H9 (cell line): ENCODE measurements around the gene TMOD3. TPM values are rescaled to one million over a fixed set of nuclear protein-coding genes. Genes with fewer than 3 reads are reported as not detected.

Experiments used
- DNase-seq: peaks from one replicate; pipeline ENCODE4 v3.0.0-alpha.2; 2017
- H2AFZ ChIP-seq: one replicate; pipeline ENCODE4 v1.6.1; 2013; ENCODE audit warnings: mild to moderate bottlenecking, low read length, control low read depth, moderate library complexity
- H2AK5ac ChIP-seq: 2 replicates; pipeline ENCODE4 v1.6.1; 2013; ENCODE audit warnings: low read length, control low read depth, mixed read lengths; ENCODE audit not compliant: insufficient read length
- H2BK120ac ChIP-seq: one replicate; pipeline ENCODE4 v1.6.1; 2013; ENCODE audit warnings: low read depth, mild to moderate bottlenecking, low read length, control low read depth, inconsistent platforms; ENCODE audit not compliant: poor library complexity, severe bottlenecking
- H2BK12ac ChIP-seq: 2 replicates; pipeline ENCODE4 v1.6.1; 2013; ENCODE audit warnings: low read length, control low read depth, mixed read lengths, low read depth; ENCODE audit not compliant: insufficient read length
- H2BK15ac ChIP-seq: 2 replicates; pipeline ENCODE4 v1.6.1; 2013; ENCODE audit warnings: low read depth, low read length, control low read depth
- H2BK20ac ChIP-seq: one replicate; pipeline ENCODE4 v1.6.1; 2013; ENCODE audit warnings: low read depth, mild to moderate bottlenecking, low read length, control low read depth, inconsistent platforms; ENCODE audit not compliant: poor library complexity, severe bottlenecking
- H2BK5ac ChIP-seq: 2 replicates; pipeline ENCODE4 v1.6.1; 2013; ENCODE audit warnings: low read length, control low read depth, mixed read lengths; ENCODE audit not compliant: insufficient read length
- H3K14ac ChIP-seq: 2 replicates; pipeline ENCODE4 v1.6.1; 2013; ENCODE audit warnings: low read length, control low read depth; ENCODE audit not compliant: insufficient read depth
- H3K18ac ChIP-seq: 2 replicates; pipeline ENCODE4 v1.6.1; 2013; ENCODE audit warnings: low read depth, mild to moderate bottlenecking, mixed read lengths, low read length, control low read depth; ENCODE audit not compliant: insufficient read length
- H3K23ac ChIP-seq: 2 replicates; pipeline ENCODE4 v1.6.1; 2013; ENCODE audit warnings: low read length, control low read depth, mixed read lengths, low read depth; ENCODE audit not compliant: insufficient read length
- H3K23me2 ChIP-seq: 2 replicates; pipeline ENCODE4 v1.6.1; 2013; ENCODE audit warnings: low read depth, mild to moderate bottlenecking, mixed read lengths, low read length, control low read depth; ENCODE audit not compliant: insufficient read length, poor library complexity, severe bottlenecking
- H3K27ac ChIP-seq: 2 replicates; pipeline ENCODE4 v1.5.1; 2013; ENCODE audit warnings: low read length, control low read depth, mixed read lengths, low read depth; ENCODE audit not compliant: insufficient read length
- H3K27me3 ChIP-seq: 2 replicates; pipeline ENCODE4 v1.6.1; 2013; ENCODE audit warnings: low read length, control low read depth, inconsistent platforms; ENCODE audit not compliant: insufficient read depth
- H3K4ac ChIP-seq: 2 replicates; pipeline ENCODE4 v1.6.1; 2013; ENCODE audit warnings: low read depth, mild to moderate bottlenecking, control low read depth, inconsistent platforms, low read length, moderate library complexity
- H3K4me1 ChIP-seq: 2 replicates; pipeline ENCODE4 v1.6.1; 2013; ENCODE audit warnings: low read length, control low read depth, inconsistent platforms; ENCODE audit not compliant: insufficient read depth
- H3K4me2 ChIP-seq: 2 replicates; pipeline ENCODE4 v1.6.1; 2013; ENCODE audit warnings: low read length, control low read depth, mixed read lengths; ENCODE audit not compliant: insufficient read length, insufficient read depth
- H3K56ac ChIP-seq: 2 replicates; pipeline ENCODE4 v1.6.1; 2013; ENCODE audit warnings: low read depth, mild to moderate bottlenecking, mixed read lengths, low read length, control low read depth; ENCODE audit not compliant: insufficient read length
- H3K79me1 ChIP-seq: 2 replicates; pipeline ENCODE4 v1.6.1; 2013; ENCODE audit warnings: low read depth, mild to moderate bottlenecking, moderate library complexity, low read length, control low read depth, inconsistent platforms; ENCODE audit not compliant: insufficient read depth, poor library complexity, severe bottlenecking
- H3K79me2 ChIP-seq: 2 replicates; pipeline ENCODE4 v1.6.1; 2013; ENCODE audit warnings: low read length, control low read depth, inconsistent platforms; ENCODE audit not compliant: insufficient read depth
- H3K9ac ChIP-seq: 2 replicates; pipeline ENCODE4 v1.6.1; 2013; ENCODE audit warnings: low read length, control low read depth, mixed read lengths; ENCODE audit not compliant: insufficient read length; ENCODE audit errors: extremely low read depth
- H3K9me3 ChIP-seq: one replicate; pipeline ENCODE4 v1.6.1; 2013; ENCODE audit warnings: low read depth, low read length, inconsistent platforms; ENCODE audit not compliant: control insufficient read depth
- H3T11ph ChIP-seq: one replicate; pipeline ENCODE4 v1.6.1; 2013; ENCODE audit warnings: mild to moderate bottlenecking, low read length, control low read depth, inconsistent platforms
- H4K20me1 ChIP-seq: one replicate; pipeline ENCODE4 v1.6.1; 2013; ENCODE audit not compliant: control insufficient read depth, insufficient read length, insufficient read depth
- H4K5ac ChIP-seq: 2 replicates; pipeline ENCODE4 v1.6.1; 2013; ENCODE audit warnings: low read depth, mild to moderate bottlenecking, mixed read lengths, low read length, control low read depth; ENCODE audit not compliant: insufficient read length
- H4K8ac ChIP-seq: replicated peaks from 2 replicates; pipeline ENCODE4 v1.6.1; 2013; ENCODE audit warnings: low read length, control low read depth, mixed read lengths, low read depth; ENCODE audit not compliant: insufficient read length
- H4K91ac ChIP-seq: 2 replicates; pipeline ENCODE4 v1.6.1; 2013; ENCODE audit warnings: low read depth, mild to moderate bottlenecking, moderate library complexity, mixed read lengths, low read length, control low read depth; ENCODE audit not compliant: insufficient read length
- H3K27ac Mint-ChIP-seq, 3 experiments: 2 replicates in 2 of 3; 3 replicates in 1 of 3; pipeline ENCODE4 v1.8.0; 2020 to 2021; ENCODE audit warnings: mixed read lengths in 3 of 3, mild to moderate bottlenecking in 1 of 3, moderate library complexity in 1 of 3
- H3K27me3 Mint-ChIP-seq: 2 replicates; pipeline ENCODE4 v1.8.0; 2021; ENCODE audit warnings: low read depth, mild to moderate bottlenecking, moderate library complexity, mixed read lengths
- H3K36me3 Mint-ChIP-seq, 3 experiments: 2 replicates in 2 of 3; 3 replicates in 1 of 3; pipeline ENCODE4 v1.8.0; 2020 to 2021; ENCODE audit warnings: low read depth in 3 of 3, mixed read lengths in 3 of 3; ENCODE audit not compliant: insufficient read depth in 1 of 3
- H3K4me1 Mint-ChIP-seq, 2 experiments: 2 replicates each; pipeline ENCODE4 v1.8.0; 2020; ENCODE audit warnings: mixed read lengths in 2 of 2
- H3K4me3 Mint-ChIP-seq, 2 experiments: 2 replicates in 1 of 2; 3 replicates in 1 of 2; pipeline ENCODE4 v1.8.0; 2020 to 2021; ENCODE audit warnings: mild to moderate bottlenecking in 2 of 2, mixed read lengths in 2 of 2, moderate library complexity in 1 of 2
- H3K9me3 Mint-ChIP-seq, 2 experiments: 2 replicates in 1 of 2; 3 replicates in 1 of 2; pipeline ENCODE4 v1.8.0; 2020; ENCODE audit warnings: mild to moderate bottlenecking in 2 of 2, mixed read lengths in 2 of 2, moderate library complexity in 1 of 2
- WGBS: extraction: QIAGEN DNeasy Blood & Tissue Kit; methylation state at CpG from one replicate; pipeline ENCODE4 v1.1.7; 2013; ENCODE audit warnings: missing lambda C conversion rate, low lambda C conversion rate, mixed read lengths; ENCODE audit not compliant: insufficient read length; ENCODE audit errors: extremely low coverage; 5-methylcytosine and 5-hydroxymethylcytosine counted together
- total RNA-seq: library from RNA; stranded (reverse); gene quantifications from 2 replicates; pipeline ENCODE4 v1.2.1, GENCODE V29; 2021
- TF ChIP-seq, protein P1 (sequence below): fragments of 200-600 bp; sonication (generic); conservative IDR thresholded peaks from 3 replicates; pipeline ENCODE4 v1.8.0; 2021; ENCODE audit warnings: antibody characterized with exemption, mild to moderate bottlenecking

TMOD3 gene
- total RNA-seq, 1 experiment from 2014 or later: 24.7 TPM

GRCh38 chr15:51876169-51876568 lies 46.7 kb downstream of the TMOD3 start:
- Histone ChIP-seq H2BK15ac (no peak overlapping the region), H3K56ac (no peak overlapping the region), H3K9me3 (no peaks in the 10 kb centered on the region), H3K4ac (no peak overlapping the region), H3K14ac (no peak overlapping the region), H3K79me2 (no peaks in the 10 kb centered on the region), H3K27ac (no peak overlapping the region), H2BK12ac (no peak overlapping the region), H3K4me1 (0 out of 2 replicates have a peak, but pooled peaks cover 3% of the 10 kb centered on the region), H3K23me2 (no peaks in the 10 kb centered on the region), H3K18ac (no peak overlapping the region), H3T11ph (no peak overlapping the region), H4K20me1 (no peaks in the 10 kb centered on the region), H3K27me3 (no peaks in the 10 kb centered on the region), H4K91ac (no peak overlapping the region), H2BK5ac (no peak overlapping the region), H2AFZ (no peak overlapping the region), H3K79me1 (no peaks in the 10 kb centered on the region), H3K23ac (no peak overlapping the region), H2AK5ac (no peak overlapping the region), H2BK120ac (no peak overlapping the region), H3K9ac (no peak overlapping the region), H4K5ac (no peak overlapping the region), H4K8ac (no peak overlapping the region), H3K4me2 (no peak overlapping the region), H2BK20ac (no peak overlapping the region)
- Mint-ChIP-seq H3K27me3 (no peaks in the 10 kb centered on the region), H3K9me3 (no peaks in the 10 kb centered on the region), H3K36me3 (peaks cover 6 to 13% (median 9%) of the 10 kb centered on the region in 3 experiments), H3K27ac (no peak overlapping the region), H3K4me3 (no peak overlapping the region), H3K4me1 (peaks cover 10 to 11% of the 10 kb centered on the region in 2 experiments)
- WGBS: no CpG with 5 or more reads among the region's 5 CpGs
- TF ChIP-seq, protein P1, sequence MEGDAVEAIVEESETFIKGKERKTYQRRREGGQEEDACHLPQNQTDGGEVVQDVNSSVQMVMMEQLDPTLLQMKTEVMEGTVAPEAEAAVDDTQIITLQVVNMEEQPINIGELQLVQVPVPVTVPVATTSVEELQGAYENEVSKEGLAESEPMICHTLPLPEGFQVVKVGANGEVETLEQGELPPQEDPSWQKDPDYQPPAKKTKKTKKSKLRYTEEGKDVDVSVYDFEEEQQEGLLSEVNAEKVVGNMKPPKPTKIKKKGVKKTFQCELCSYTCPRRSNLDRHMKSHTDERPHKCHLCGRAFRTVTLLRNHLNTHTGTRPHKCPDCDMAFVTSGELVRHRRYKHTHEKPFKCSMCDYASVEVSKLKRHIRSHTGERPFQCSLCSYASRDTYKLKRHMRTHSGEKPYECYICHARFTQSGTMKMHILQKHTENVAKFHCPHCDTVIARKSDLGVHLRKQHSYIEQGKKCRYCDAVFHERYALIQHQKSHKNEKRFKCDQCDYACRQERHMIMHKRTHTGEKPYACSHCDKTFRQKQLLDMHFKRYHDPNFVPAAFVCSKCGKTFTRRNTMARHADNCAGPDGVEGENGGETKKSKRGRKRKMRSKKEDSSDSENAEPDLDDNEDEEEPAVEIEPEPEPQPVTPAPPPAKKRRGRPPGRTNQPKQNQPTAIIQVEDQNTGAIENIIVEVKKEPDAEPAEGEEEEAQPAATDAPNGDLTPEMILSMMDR: no peak
- DNase-seq: no peak
